Activated T-cell treated with anti-CD3 and anti-CD28 coated beads, Interleukin-2, amount 50 U/mL, for 72 hours (primary cell): ENCODE results near the gene GABRR2. TPM values are rescaled to one million over a fixed set of nuclear protein-coding genes. Genes with fewer than 3 reads are reported as not detected.

ENCODE experiments used
- ATAC-seq, 2 donors: fragments of 150-1000 bp; cut with Tn5 transposase; replicated peaks in 1 of 2; 2 replicates each; pipeline ENCODE4 v1.10.0; 2021; ENCODE audit warnings: moderate library complexity in 2 of 2, mild to moderate bottlenecking in 1 of 2
- DNase-seq, 2 donors: peaks; one replicate each; pipeline ENCODE4 v3.0.0; 2021 to 2022; ENCODE audit warnings: mixed read lengths in 1 of 2
- H3K27ac Mint-ChIP-seq: one replicate; pipeline ENCODE4 v1.8.0; 2022; ENCODE audit warnings: mild to moderate bottlenecking, moderate library complexity, mixed read lengths
- H3K27me3 Mint-ChIP-seq: one replicate; pipeline ENCODE4 v1.8.0; 2022; ENCODE audit warnings: low read depth, mixed read lengths
- H3K36me3 Mint-ChIP-seq, 2 donors: one replicate each; pipeline ENCODE4 v1.8.0; 2022; ENCODE audit warnings: mixed read lengths in 2 of 2, mild to moderate bottlenecking in 1 of 2; ENCODE audit not compliant: insufficient read depth in 2 of 2
- H3K4me1 Mint-ChIP-seq: one replicate; pipeline ENCODE4 v1.8.0; 2022; ENCODE audit warnings: low read depth, mixed read lengths
- H3K4me3 Mint-ChIP-seq, 2 donors: one replicate each; pipeline ENCODE4 v1.8.0; 2022; ENCODE audit warnings: mild to moderate bottlenecking in 2 of 2, mixed read lengths in 2 of 2, moderate library complexity in 2 of 2
- H3K9me3 Mint-ChIP-seq, 2 donors: one replicate each; pipeline ENCODE4 v1.8.0; 2022; ENCODE audit warnings: mixed read lengths in 2 of 2
- total RNA-seq, 2 donors: library from RNA; stranded (reverse); gene quantifications; one replicate each; pipeline ENCODE4 v1.2.3, GENCODE V29; 2022

GABRR2 gene
- total RNA-seq, 2 donors from 2014 or later: 0.46 to 0.74 TPM

DNA sequence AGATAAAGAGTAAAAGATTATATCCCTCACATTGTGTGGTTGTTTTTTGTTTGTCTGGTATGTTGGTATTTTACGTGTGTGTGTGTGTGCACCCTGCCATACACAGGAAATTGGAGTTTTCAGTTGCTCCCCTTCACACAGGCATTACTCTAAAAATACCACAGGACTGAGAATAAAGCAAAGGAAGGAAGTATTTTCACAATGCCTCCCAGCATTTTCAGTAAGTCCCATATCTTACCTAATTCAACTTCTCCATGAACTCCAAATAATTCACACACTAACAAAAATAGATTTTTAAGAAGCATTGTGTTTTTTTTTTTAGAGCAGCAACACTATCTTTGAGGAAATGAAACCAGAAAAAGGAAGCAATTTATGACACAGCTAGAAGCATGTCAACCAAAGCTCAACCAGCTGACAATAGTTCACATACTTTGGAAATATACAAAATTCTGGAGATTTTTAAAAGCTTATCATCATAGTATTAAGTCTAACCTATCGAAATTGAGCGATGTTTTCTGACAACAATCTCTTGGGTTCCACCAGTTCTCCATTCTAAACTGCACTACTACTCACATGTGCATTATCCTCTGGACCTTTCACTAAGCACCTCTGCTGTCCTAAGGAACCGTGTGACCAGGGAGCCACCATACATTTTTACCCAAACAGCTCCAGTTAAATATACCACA, 35.3 kb upstream of the GABRR2 start:
- H3K4me1 Mint-ChIP-seq: peaks cover 66% of the 10 kb centered on the region
- peak overlapping the region; percentile 58 for H3K27ac Mint-ChIP-seq
- no peaks in the 10 kb centered on the region for H3K27me3 Mint-ChIP-seq
- no peak for ATAC-seq
- peak overlapping the region; percentile 95 to 99 for H3K4me3 Mint-ChIP-seq
- H3K9me3 Mint-ChIP-seq: no peaks in the 10 kb centered on the region
- no peak for DNase-seq
- peaks cover 4 to 9% of the 10 kb centered on the region in 2 donors for H3K36me3 Mint-ChIP-seq

DNA sequence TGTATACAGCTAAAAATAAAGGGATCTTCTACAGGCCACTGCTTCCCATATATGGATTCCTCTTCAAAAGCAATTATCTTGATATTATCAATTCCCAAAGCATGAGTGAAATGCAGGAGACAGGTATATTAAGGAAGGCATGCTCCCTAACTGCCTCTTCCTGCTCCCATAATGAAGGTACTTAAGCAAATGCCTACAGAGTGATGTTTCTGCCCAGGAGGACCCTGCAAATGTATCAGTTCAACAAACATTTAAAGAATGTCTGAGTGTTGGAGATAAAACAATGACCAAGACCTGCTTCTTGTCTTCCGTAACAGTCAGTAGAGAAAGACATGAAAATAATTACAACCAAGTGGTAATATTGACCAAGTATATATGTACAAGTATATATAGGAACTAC, 33.3 kb upstream of the GABRR2 start:
- ATAC-seq: no peak
- Mint-ChIP-seq H3K36me3 (peaks cover 4 to 9% of the 10 kb centered on the region in 2 donors), H3K4me3 (no peak overlapping the region), H3K4me1 (peaks cover 52% of the 10 kb centered on the region), H3K27me3 (no peaks in the 10 kb centered on the region), H3K27ac (peak overlapping the region; percentile 40), H3K9me3 (no peaks in the 10 kb centered on the region)
- no peak for DNase-seq

DNA sequence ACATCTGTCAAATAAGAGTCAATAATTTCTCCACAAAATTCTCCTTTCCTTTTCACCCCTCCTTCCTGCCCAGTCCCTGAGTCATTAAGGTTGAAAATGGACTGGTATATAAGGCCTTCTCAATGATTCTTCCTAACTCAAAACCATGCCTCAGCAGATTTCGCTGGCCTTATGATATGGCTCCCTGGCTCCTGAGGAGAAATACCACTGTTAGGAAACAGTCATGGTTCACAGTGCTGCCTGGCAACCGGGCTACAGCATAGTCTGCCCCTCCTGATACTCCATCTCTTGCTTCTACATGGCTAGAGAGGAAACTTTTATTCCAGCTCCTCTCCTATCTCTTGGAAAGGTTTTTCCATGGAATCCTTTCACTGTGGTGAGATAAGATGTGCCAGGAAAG, 32.7 kb upstream of the GABRR2 start:
- no peak for DNase-seq
- Mint-ChIP-seq H3K9me3 (no peaks in the 10 kb centered on the region), H3K4me1 (peaks cover 50% of the 10 kb centered on the region)

DNA sequence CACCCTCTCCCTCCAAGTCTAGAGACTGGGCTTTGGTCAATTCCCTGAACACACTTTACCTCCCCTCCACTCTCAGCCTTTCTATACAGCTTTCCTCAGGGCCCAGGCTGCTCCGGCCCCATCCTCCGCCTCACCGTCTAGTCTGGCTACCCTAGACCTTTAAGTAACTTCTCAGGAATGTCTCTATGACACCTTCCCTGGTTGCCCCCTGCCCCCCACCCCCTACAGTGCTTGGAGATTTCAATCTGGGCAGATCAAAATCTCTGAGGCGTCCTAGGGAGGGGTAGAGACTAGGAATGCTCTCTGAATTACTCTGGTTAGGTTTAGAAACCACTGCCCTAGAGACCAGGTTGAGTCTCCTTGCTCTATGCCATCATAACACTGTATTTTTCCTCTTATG, 31.3 kb upstream of the GABRR2 start:
- no peak overlapping the region for H3K27ac Mint-ChIP-seq
- ATAC-seq: no peak
- H3K4me3 Mint-ChIP-seq: no peak overlapping the region
- H3K9me3 Mint-ChIP-seq: no peaks in the 10 kb centered on the region
- no peaks in the 10 kb centered on the region for H3K27me3 Mint-ChIP-seq
- peaks cover 45% of the 10 kb centered on the region for H3K4me1 Mint-ChIP-seq
- H3K36me3 Mint-ChIP-seq: peaks cover 1 to 7% of the 10 kb centered on the region in 2 donors
- DNase-seq: no peak

More for the DNA sequence above, 32.7 kb upstream of the GABRR2 start:
- Mint-ChIP-seq H3K36me3 (peaks cover 4 to 9% of the 10 kb centered on the region in 2 donors), H3K4me3 (no peak overlapping the region), H3K27me3 (no peaks in the 10 kb centered on the region), H3K27ac (no peak overlapping the region)
- ATAC-seq: no peak

DNA sequence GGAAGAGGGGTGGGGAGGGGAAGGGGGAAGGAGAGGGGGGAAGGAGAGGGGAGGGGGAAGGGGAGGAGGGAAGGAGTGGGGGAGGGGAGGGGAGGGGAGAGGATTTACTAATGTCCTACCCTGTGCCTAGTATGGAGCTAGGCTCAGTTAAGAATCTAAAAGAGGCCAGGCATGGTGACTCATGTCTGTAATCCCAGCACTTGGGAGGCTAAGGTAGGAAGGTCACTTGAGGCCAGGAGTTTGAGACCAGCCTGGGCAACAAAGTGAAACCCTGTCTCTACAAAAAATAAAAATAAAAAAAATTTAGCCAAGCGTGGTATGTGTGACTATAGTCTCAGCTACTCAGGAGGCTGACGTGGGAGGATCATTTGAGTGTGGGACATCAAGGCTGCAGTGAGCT, 24.5 kb upstream of the GABRR2 start:
- Mint-ChIP-seq H3K36me3 (peaks cover 3 to 8% of the 10 kb centered on the region in 2 donors), H3K27ac (peak overlapping the region; percentile 88), H3K9me3 (no peaks in the 10 kb centered on the region), H3K4me3 (no peak overlapping the region), H3K4me1 (peaks cover 2% of the 10 kb centered on the region), H3K27me3 (no peaks in the 10 kb centered on the region)
- DNase-seq (no peak), ATAC-seq (no peak)

DNA sequence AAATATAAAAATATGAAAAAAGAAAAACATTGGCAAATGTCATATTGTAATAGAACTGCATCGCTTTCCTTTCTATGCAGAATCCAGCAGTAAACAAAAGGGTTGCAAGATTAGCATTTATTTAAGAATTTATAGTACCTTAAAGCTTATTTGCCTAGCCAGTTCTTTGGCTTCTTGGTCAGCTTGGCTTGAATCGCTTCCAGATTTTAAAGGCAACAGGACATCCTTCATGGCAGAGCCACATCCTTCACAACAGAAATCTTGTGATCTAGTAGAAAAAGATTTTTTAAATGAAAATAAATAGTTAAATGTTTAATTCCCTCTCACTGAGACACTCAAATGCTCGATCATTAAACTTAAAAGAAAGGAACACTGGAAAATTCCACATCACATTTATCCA, 20.1 kb upstream of the GABRR2 start:
- Mint-ChIP-seq H3K27ac (no peak overlapping the region), H3K9me3 (no peaks in the 10 kb centered on the region), H3K4me1 (no peaks in the 10 kb centered on the region), H3K4me3 (no peak overlapping the region), H3K36me3 (peaks cover 0 to 5% of the 10 kb centered on the region in 2 donors), H3K27me3 (no peaks in the 10 kb centered on the region)
- no peak for ATAC-seq
- DNase-seq: no peak

DNA sequence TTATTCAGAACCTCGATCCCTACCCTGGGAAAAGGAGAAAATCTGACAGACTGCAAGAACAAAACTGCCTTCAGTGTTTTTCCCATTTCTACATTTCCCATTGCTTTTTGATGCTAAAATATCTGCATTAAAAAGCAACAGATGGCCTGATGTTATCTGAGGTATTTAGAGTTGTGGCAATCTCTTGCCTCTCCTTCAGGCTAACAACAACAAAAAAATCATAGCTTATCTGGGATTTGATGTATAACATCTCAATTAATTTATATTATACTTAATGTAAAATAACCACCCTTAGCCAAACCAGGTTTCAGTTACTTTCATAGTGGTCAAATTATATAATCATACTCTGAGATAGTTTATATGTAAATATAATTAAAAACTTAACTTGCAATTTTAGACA, 15.8 kb upstream of the GABRR2 start:
- no peak for ATAC-seq
- Mint-ChIP-seq H3K4me3 (no peak overlapping the region), H3K9me3 (no peaks in the 10 kb centered on the region), H3K27ac (no peak overlapping the region), H3K4me1 (no peaks in the 10 kb centered on the region), H3K36me3 (peaks cover 0 to 9% of the 10 kb centered on the region in 2 donors), H3K27me3 (no peaks in the 10 kb centered on the region)
- DNase-seq: no peak

DNA sequence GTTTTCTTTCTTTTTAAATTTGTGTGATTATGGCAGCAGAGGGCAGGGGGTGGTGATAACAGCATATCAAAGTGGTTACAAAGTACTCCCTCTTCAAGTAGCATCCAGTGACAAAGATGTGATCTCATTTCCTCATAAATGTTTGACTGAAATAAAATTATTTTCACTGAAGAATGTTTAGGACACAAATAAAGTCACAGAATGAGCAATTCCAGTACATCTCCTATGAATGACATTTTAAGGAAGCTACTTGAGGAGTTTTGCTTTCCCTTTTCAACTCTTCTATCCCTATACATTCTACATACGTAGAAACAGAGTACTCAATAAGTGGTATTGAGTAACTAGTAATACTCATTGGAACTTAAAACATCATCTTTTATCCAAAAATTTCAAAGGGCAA, 13.9 kb upstream of the GABRR2 start:
- ATAC-seq (no peak), DNase-seq (no peak)
- Mint-ChIP-seq H3K4me3 (no peak overlapping the region), H3K9me3 (no peaks in the 10 kb centered on the region), H3K27ac (peak overlapping the region; percentile 9), H3K27me3 (no peaks in the 10 kb centered on the region), H3K4me1 (no peaks in the 10 kb centered on the region), H3K36me3 (peaks cover 0 to 9% of the 10 kb centered on the region in 2 donors)

DNA sequence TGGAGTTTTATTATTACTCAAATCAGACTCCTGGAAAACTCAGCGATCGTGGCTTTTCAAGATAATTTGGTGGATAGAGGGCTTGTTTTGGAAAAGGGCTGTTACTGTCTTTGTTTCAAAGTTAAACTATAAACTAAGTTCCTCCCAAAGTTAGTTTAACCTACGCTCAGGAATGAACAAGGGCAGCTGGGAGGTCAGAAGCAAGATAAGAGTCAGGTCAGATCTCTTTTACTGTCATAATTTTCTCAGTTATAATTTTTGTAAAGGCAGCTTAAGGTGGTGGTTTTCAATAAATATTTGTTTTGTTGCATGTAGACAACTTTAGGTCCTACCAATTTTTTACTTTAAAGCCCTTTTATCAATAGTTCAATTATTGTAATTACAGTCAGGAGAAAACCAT, 9.2 kb upstream of the GABRR2 start:
- no peak overlapping the region for H3K4me3 Mint-ChIP-seq
- H3K27me3 Mint-ChIP-seq: no peaks in the 10 kb centered on the region
- H3K27ac Mint-ChIP-seq: no peak overlapping the region

DNA sequence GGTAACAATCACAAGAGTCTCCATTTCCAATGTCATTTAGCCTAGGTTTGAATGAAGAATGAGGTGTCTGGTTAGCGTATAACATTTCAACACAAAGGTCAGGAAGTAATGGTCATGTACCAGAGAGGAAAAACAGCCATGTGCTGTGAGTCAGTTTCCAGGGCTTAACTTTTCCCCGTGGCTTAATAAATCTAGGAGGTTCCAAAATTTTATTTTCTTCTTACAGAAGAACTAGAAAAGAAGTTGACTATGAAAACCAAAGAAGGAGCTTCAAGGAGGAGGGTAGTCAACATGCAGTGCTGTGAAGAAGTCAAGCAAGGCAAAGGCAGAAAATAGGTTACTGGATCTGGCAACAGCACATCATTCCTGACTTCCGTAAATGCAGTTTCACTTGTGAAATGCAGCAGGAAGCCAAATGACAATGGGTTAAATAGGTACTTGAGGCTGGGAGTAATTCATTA, 8.4 kb upstream of the GABRR2 start:
- no peak for ATAC-seq
- Mint-ChIP-seq H3K27ac (no peak overlapping the region), H3K9me3 (no peaks in the 10 kb centered on the region), H3K4me1 (no peaks in the 10 kb centered on the region), H3K36me3 (peaks cover 0 to 4% of the 10 kb centered on the region in 2 donors), H3K27me3 (no peaks in the 10 kb centered on the region), H3K4me3 (no peak overlapping the region)
- no peak for DNase-seq

More for the DNA sequence above, 9.2 kb upstream of the GABRR2 start:
- no peak for ATAC-seq
- Mint-ChIP-seq H3K4me1 (no peaks in the 10 kb centered on the region), H3K9me3 (no peaks in the 10 kb centered on the region), H3K36me3 (peaks cover 0 to 4% of the 10 kb centered on the region in 2 donors)
- DNase-seq: no peak

DNA sequence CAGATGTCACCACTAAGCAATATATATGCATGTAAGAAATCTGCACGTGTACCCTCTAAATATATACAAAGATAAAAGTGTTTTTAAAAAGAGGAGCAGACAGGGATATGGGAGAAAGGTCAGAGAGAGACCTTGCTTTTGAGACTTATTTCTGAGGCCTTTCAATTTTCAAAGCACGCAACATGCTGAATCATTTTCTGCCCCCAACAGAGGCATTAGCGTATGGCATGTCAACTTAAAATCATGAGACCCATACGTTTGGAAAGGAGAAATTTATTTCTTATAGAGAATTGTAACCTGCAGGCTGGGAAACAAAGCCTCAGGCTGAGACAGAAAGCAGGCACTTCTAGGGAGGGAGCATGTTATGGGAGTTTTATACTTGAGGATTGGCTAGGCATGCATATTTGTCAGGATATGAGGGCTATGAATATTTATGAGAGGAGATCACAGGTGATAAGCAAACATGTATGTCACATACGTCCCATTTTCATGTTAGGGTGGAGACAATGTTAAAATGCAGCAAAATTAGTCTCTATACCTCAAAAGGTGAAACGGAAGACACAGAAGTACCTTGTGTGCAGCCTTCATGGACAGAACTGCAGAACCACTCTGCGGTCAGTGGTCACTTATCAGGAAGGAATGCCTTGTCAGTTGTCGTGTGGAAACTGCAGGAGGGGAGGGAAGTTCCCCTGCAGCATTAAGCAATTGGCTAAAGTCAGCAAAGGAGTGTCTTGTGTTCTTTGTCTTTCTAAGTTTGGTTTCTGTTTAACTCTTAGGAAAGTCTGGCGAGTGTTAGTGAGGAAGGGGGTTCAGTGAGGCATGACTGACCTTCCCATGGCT, 6.3 kb upstream of the GABRR2 start:
- H3K4me3 Mint-ChIP-seq: no peak overlapping the region
- DNase-seq (no peak), ATAC-seq (no peak)
- H3K27me3 Mint-ChIP-seq: no peaks in the 10 kb centered on the region
- no peaks in the 10 kb centered on the region for H3K4me1 Mint-ChIP-seq
- H3K27ac Mint-ChIP-seq: no peak overlapping the region
- H3K36me3 Mint-ChIP-seq: peaks cover 0 to 1% of the 10 kb centered on the region in 2 donors
- H3K9me3 Mint-ChIP-seq: no peaks in the 10 kb centered on the region

DNA sequence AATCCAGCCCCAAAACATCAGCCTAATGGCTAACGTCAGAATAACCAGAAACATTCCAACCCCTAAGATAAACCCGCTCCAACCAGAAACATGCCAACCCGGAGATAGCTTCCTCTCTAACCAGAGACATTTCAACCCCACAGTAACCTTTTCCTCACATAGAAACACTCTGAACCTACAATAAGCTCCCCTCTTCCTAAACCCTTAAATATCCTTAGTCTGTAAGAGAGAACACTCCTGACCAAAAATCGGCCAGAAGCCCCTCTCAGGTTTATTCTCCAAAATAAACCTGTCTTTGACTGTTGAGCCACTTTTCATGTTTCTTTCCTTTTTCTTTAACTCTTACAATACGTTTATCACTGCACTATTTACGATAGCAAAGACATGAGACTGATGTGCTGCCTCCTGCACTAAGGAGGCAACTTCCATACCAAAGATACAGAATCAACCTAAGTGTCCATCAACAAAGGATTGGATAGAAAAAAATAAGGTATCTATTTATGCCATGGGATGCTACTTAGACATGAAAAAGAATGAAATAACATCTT, 5.0 kb upstream of the GABRR2 start:
- Mint-ChIP-seq H3K9me3 (no peaks in the 10 kb centered on the region), H3K27me3 (no peaks in the 10 kb centered on the region), H3K27ac (no peak overlapping the region), H3K4me3 (no peak overlapping the region), H3K4me1 (no peaks in the 10 kb centered on the region), H3K36me3 (peaks cover 0 to 1% of the 10 kb centered on the region in 2 donors)
- ATAC-seq (no peak), DNase-seq (no peak)

DNA sequence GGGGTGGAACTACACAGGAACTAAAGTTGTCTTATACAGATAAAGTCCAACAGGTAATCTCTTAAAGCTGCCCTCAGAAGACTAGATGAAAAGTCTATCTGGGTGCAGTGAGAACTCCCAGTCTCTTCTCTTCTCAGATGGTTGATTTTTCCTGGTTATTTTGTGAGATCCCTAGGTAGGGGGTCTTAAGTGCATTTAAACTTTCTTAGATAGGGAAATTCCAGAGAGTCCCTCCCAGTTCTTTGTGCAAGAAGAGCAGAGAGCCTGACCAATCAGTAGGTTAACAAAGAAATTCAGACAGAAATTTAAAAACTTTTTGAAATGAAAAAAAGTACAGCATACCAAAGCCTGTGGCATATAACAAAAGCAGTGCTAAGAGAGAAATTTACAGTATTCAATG, 2.0 kb upstream of the GABRR2 start:
- Mint-ChIP-seq H3K27ac (peak overlapping the region; percentile 7), H3K4me3 (no peak overlapping the region), H3K27me3 (no peaks in the 10 kb centered on the region), H3K36me3 (no peaks in the 10 kb centered on the region), H3K9me3 (no peaks in the 10 kb centered on the region), H3K4me1 (no peaks in the 10 kb centered on the region)
- no peak for ATAC-seq
- no peak for DNase-seq
